Type B pancreatic cell (in vitro differentiated cells): Measurements from ENCODE around the gene MCC. TPM values are rescaled to one million over a fixed set of nuclear protein-coding genes. Genes with fewer than 3 reads are reported as not detected.

Source experiments
- DNase-seq: peaks from one replicate; pipeline ENCODE4 v3.0.0; 2021; ENCODE audit warnings: mixed read lengths; ENCODE audit not compliant: unreplicated experiment; ENCODE audit errors: extremely low spot score
- H3K27ac Mint-ChIP-seq: 2 replicates; pipeline ENCODE4 v1.8.0; 2021; ENCODE audit warnings: mild to moderate bottlenecking, mixed read lengths
- H3K27me3 Mint-ChIP-seq: 2 replicates; pipeline ENCODE4 v1.8.0; 2021; ENCODE audit warnings: mixed read lengths
- H3K36me3 Mint-ChIP-seq: 2 replicates; pipeline ENCODE4 v1.8.0; 2021; ENCODE audit warnings: mixed read lengths
- H3K4me1 Mint-ChIP-seq: one replicate; pipeline ENCODE4 v1.8.0; 2021; ENCODE audit warnings: mixed read lengths; ENCODE audit not compliant: unreplicated experiment
- H3K4me3 Mint-ChIP-seq: 2 replicates; pipeline ENCODE4 v1.8.0; 2021; ENCODE audit warnings: mild to moderate bottlenecking, mixed read lengths
- H3K9me3 Mint-ChIP-seq: 2 replicates; pipeline ENCODE4 v1.8.0; 2021; ENCODE audit warnings: mixed read lengths
- total RNA-seq: library from RNA; stranded (reverse); gene quantifications from 2 replicates; pipeline ENCODE4 v1.2.1, GENCODE V29; 2021; ENCODE audit warnings: low replicate concordance
- TF ChIP-seq, protein P1 (sequence below): fragments of 200-600 bp; sonication (generic); conservative IDR thresholded peaks from 2 replicates; pipeline ENCODE4 v1.5.0; 2021; ENCODE audit warnings: antibody characterized with exemption, mild to moderate bottlenecking

MCC gene
- total RNA-seq, 1 donor from 2014 or later = 24.0 TPM

DNA sequence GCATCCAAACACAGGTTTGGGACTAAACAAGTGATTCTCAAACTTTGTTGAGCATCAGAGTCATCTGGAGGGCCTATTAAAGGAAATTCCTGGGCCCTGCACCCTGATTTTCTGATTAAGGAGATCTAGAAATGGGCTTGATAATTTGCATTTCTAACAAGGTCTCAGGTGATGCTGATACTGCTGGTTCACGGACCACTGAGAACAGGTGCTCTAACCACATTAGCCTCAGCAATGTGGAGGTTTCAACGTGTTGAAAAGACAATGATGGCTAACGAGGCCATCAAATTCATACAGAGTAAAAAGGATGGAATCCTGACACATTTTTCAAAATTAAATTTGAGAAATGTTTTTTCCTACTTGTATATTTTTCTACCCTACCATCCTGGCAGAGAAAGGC is 225.6 kb downstream of the MCC start:
- no peak overlapping the region for H3K4me3 Mint-ChIP-seq
- TF ChIP-seq, protein P1, sequence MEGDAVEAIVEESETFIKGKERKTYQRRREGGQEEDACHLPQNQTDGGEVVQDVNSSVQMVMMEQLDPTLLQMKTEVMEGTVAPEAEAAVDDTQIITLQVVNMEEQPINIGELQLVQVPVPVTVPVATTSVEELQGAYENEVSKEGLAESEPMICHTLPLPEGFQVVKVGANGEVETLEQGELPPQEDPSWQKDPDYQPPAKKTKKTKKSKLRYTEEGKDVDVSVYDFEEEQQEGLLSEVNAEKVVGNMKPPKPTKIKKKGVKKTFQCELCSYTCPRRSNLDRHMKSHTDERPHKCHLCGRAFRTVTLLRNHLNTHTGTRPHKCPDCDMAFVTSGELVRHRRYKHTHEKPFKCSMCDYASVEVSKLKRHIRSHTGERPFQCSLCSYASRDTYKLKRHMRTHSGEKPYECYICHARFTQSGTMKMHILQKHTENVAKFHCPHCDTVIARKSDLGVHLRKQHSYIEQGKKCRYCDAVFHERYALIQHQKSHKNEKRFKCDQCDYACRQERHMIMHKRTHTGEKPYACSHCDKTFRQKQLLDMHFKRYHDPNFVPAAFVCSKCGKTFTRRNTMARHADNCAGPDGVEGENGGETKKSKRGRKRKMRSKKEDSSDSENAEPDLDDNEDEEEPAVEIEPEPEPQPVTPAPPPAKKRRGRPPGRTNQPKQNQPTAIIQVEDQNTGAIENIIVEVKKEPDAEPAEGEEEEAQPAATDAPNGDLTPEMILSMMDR = no peak
- peaks cover 8% of the 10 kb centered on the region for H3K36me3 Mint-ChIP-seq
- H3K27me3 Mint-ChIP-seq = no peaks in the 10 kb centered on the region
- H3K9me3 Mint-ChIP-seq = no peaks in the 10 kb centered on the region
- peaks cover 37% of the 10 kb centered on the region for H3K4me1 Mint-ChIP-seq
- no peak for DNase-seq
- H3K27ac Mint-ChIP-seq = no peak overlapping the region

GRCh38 chr5:113259034-113259433 is 229.2 kb downstream of the MCC start:
- H3K27me3 Mint-ChIP-seq = no peaks in the 10 kb centered on the region
- TF ChIP-seq, protein P1 = no peak
- no peaks in the 10 kb centered on the region for H3K9me3 Mint-ChIP-seq
- H3K27ac Mint-ChIP-seq = no peak overlapping the region
- DNase-seq = no peak
- peaks cover 28% of the 10 kb centered on the region for H3K4me1 Mint-ChIP-seq
- H3K36me3 Mint-ChIP-seq = peaks cover 13% of the 10 kb centered on the region
- no peak overlapping the region for H3K4me3 Mint-ChIP-seq

GRCh38 chr5:113257545-113257944 is 230.7 kb downstream of the MCC start:
- TF ChIP-seq, protein P1 = no peak
- Mint-ChIP-seq H3K4me3 (no peak overlapping the region), H3K4me1 (peaks cover 17% of the 10 kb centered on the region), H3K27ac (no peak overlapping the region), H3K36me3 (peaks cover 13% of the 10 kb centered on the region), H3K9me3 (no peaks in the 10 kb centered on the region), H3K27me3 (no peaks in the 10 kb centered on the region)
- DNase-seq = no peak

GRCh38 chr5:113256671-113257452 is 231.4 kb downstream of the MCC start:
- no peaks in the 10 kb centered on the region for H3K9me3 Mint-ChIP-seq
- H3K4me3 Mint-ChIP-seq = no peak overlapping the region
- H3K27me3 Mint-ChIP-seq = no peaks in the 10 kb centered on the region
- H3K36me3 Mint-ChIP-seq = peaks cover 13% of the 10 kb centered on the region
- no peak for DNase-seq
- TF ChIP-seq, protein P1 = no peak
- H3K27ac Mint-ChIP-seq = no peak overlapping the region
- peaks cover 19% of the 10 kb centered on the region for H3K4me1 Mint-ChIP-seq

DNA sequence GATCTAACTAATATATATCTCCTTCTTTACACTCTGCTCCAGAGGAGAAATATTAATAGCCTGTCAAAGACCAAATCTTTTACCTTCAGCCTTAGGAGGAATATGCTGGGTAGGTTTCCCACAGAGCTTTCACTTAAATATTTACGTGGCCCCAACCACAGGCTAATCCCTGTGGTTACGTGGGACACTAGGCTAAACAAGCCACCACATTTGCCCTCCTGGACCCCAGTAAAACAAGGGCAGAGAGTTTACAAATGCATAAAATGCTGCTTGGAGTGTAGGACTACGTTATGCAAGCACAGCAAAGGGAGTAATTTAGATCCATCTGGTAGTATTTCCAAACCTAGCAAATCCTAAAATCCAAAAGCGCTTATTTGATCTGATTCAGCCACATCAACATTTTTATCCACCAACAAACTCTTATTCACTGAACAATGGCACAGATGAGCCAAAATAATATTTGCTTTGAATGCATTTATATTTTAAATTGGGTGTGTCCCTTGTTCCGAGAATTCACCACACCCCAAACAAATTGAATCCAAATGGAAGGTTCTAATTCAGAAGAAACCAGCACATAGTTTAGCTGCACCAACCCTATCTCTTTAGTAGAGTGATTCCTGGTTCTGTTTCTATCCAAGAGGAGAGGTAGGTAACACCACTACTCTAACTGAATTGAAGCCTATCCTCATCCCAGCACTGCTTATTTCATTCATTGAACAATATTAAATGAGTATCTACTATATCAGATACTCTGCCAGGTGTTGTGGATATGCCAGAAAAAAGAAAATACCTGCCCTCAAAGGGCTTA is 232.5 kb downstream of the MCC start:
- Mint-ChIP-seq H3K4me3 (no peak overlapping the region), H3K36me3 (peaks cover 13% of the 10 kb centered on the region), H3K27me3 (no peaks in the 10 kb centered on the region), H3K27ac (no peak overlapping the region), H3K9me3 (no peaks in the 10 kb centered on the region), H3K4me1 (peaks cover 30% of the 10 kb centered on the region)
- TF ChIP-seq, protein P1 = no peak
- no peak for DNase-seq
